ENCODE data around the gene PKP4. TPM values are rescaled to one million over a fixed set of nuclear protein-coding genes. Genes with fewer than 3 reads are reported as not detected.

Gene PKP4
- total RNA-seq, 1 experiment from 2014 or later, result 52.0 TPM

DNA sequence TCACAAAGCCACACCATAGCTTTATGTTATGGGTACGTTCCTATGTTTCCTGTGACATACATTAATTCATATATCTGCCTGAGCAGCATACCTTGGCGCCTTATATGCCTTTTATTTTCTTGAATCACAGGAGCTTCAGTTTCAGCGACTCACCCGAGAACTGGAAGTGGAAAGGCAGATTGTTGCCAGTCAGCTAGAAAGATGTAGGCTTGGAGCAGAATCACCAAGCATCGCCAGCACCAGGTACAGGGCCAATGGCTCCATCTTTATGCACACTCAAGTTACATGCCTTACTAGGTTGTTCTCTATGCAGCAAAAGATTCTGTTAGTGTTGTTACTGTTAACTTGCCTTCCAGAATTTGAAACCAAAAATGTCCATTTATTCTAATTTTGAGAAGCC, 120.4 kb downstream of the PKP4 start:
- H3K4me2 ChIP-seq (ENCODE audit: insufficient read depth, insufficient read length, low read length), result no peak overlapping the region
- H3K23me2 ChIP-seq (ENCODE audit: insufficient read length, low read depth, low read length, poor library complexity, severe bottlenecking), result no peaks in the 10 kb centered on the region
- H2BK12ac ChIP-seq (ENCODE audit: insufficient read length, low read depth, low read length), result no peak overlapping the region
- no peak for TF ChIP-seq CTCF (conservative IDR thresholded peaks at IDR 0.05)
- no peak overlapping the region for H2BK20ac ChIP-seq (ENCODE audit: low read depth, low read length, poor library complexity, severe bottlenecking)
- no peak overlapping the region for H3K27ac Mint-ChIP-seq
- no peaks in the 10 kb centered on the region for H3K27me3 Mint-ChIP-seq (ENCODE audit: low read depth)
- H3K4me3 Mint-ChIP-seq, result no peak overlapping the region
- no peaks in the 10 kb centered on the region for H3K79me1 ChIP-seq (ENCODE audit: insufficient read depth, low read depth, low read length, poor library complexity, severe bottlenecking)
- H2BK5ac ChIP-seq (ENCODE audit: insufficient read length, low read length), result no peak overlapping the region
- H3K56ac ChIP-seq (ENCODE audit: insufficient read length, low read depth, low read length), result no peak overlapping the region
- no peak overlapping the region for H3T11ph ChIP-seq (ENCODE audit: low read length)
- no peaks in the 10 kb centered on the region for H3K79me2 ChIP-seq (ENCODE audit: insufficient read depth, low read length)
- no peak overlapping the region for H4K8ac ChIP-seq (replicated peaks; ENCODE audit: insufficient read length, low read depth, low read length)
- H4K20me1 ChIP-seq (ENCODE audit: control insufficient read depth, insufficient read depth, insufficient read length), result no peaks in the 10 kb centered on the region
- no peak overlapping the region for H2AK5ac ChIP-seq (ENCODE audit: insufficient read length, low read length)
- H3K9ac ChIP-seq (ENCODE audit: extremely low read depth, insufficient read length, low read length), result no peak overlapping the region
- no peak overlapping the region for H4K5ac ChIP-seq (ENCODE audit: insufficient read length, low read depth, low read length)
- H3K9me3 Mint-ChIP-seq, result no peaks in the 10 kb centered on the region
- H3K27ac ChIP-seq (ENCODE audit: insufficient read length, low read depth, low read length), result no peak overlapping the region
- no peak overlapping the region for H2BK120ac ChIP-seq (ENCODE audit: low read depth, low read length, poor library complexity, severe bottlenecking)
- 0 out of 7 replicates have a peak, but pooled peaks cover 0 to 2% (median 0%) of the 10 kb centered on the region in 3 experiments for H3K36me3 Mint-ChIP-seq (ENCODE audit: insufficient read depth in 1 of 3, low read depth in 3 of 3)
- H2AFZ ChIP-seq (ENCODE audit: low read length), result no peak overlapping the region
- peaks cover 2 to 4% of the 10 kb centered on the region in 2 experiments; a peak in 1 of 4 replicates for H3K4me1 Mint-ChIP-seq
- no peak overlapping the region for H3K4ac ChIP-seq (ENCODE audit: low read depth, low read length)
- no peak overlapping the region for H2BK15ac ChIP-seq (ENCODE audit: low read depth, low read length)
- no peak overlapping the region for H3K23ac ChIP-seq (ENCODE audit: insufficient read length, low read depth, low read length)
- H3K18ac ChIP-seq (ENCODE audit: insufficient read length, low read depth, low read length), result no peak overlapping the region
- H3K9me3 ChIP-seq (ENCODE audit: control insufficient read depth, low read depth, low read length), result no peaks in the 10 kb centered on the region
- WGBS (ENCODE audit: extremely low coverage, insufficient read length, low lambda C conversion rate), result no CpG with 5 or more reads among the region's 5 CpGs
- no peaks in the 10 kb centered on the region for H3K4me1 ChIP-seq (ENCODE audit: insufficient read depth, low read length)
- H4K91ac ChIP-seq (ENCODE audit: insufficient read length, low read depth, low read length), result no peak overlapping the region
- no peaks in the 10 kb centered on the region for H3K27me3 ChIP-seq (ENCODE audit: insufficient read depth, low read length)
- DNase-seq, result no peak
- H3K14ac ChIP-seq (ENCODE audit: insufficient read depth, low read length), result no peak overlapping the region
